Endothelial cell of umbilical vein (primary cell): Measurements from ENCODE around the gene UBASH3A. TPM values are rescaled to one million over a fixed set of nuclear protein-coding genes. Genes with fewer than 3 reads are reported as not detected.

Experiments
- BruUV-seq: library from RNA; stranded (reverse); fragments of 400-500 nt; replicated peaks from 2 replicates; lab custom pipeline; 2021; lab: Mats Ljungman, UMichigan
- CTCF ChIA-PET: fragments of 300-600, 350-600 bp; sonication (Branson Sonifier 250); formaldehyde crosslinking; loops from one replicate; lab custom pipeline; 2021; ENCODE audit warnings: antibody characterized with exemption, inconsistent platforms; lab: Charles Lee
- POLR2A ChIA-PET: fragments of 300-600, 350-600 bp; sonication (Branson Sonifier 250); formaldehyde crosslinking; loops from one replicate; lab custom pipeline; 2021; ENCODE audit warnings: antibody characterized with exemption, inconsistent platforms; lab: Charles Lee
- DNase-seq: peaks from one replicate; pipeline ENCODE4 v3.0.0-alpha.2; 2011; ENCODE audit warnings: low read depth, low spot score
- FAIRE-seq: peaks from 2 replicates; lab custom pipeline; 2011; peaks lifted over from hg19 to GRCh38; lab: Jason Lieb, UNC
- H2AFZ ChIP-seq: 2 replicates; pipeline ENCODE4 v1.6.0; 2012; ENCODE audit warnings: low read depth, low read length, control low read depth, inconsistent platforms
- H3K27ac ChIP-seq: 2 replicates; pipeline ENCODE4 v1.5.1; 2011; ENCODE audit warnings: low read depth, mild to moderate bottlenecking, control low read depth, low read length, moderate library complexity; ENCODE audit not compliant: insufficient read depth
- H3K27me3 ChIP-seq, 2 experiments: 2 replicates each; pipeline versions ENCODE4 v1.6.0 to v1.6.1; 2011; ENCODE audit warnings: low read length in 2 of 2, mixed read lengths in 1 of 2; ENCODE audit not compliant: control insufficient read depth in 2 of 2, insufficient read depth in 2 of 2
- H3K36me3 ChIP-seq, 2 experiments: 2 replicates in 1 of 2; 3 replicates in 1 of 2; pipeline ENCODE4 v1.5.1; 2011; ENCODE audit warnings: low read length in 2 of 2, mild to moderate bottlenecking in 1 of 2, moderate library complexity in 1 of 2; ENCODE audit not compliant: control insufficient read depth in 2 of 2, insufficient read depth in 2 of 2; ENCODE audit errors: extremely low read depth in 1 of 2
- H3K4me1 ChIP-seq: 3 replicates; pipeline ENCODE4 v1.5.1; 2011; ENCODE audit warnings: mild to moderate bottlenecking, low read length; ENCODE audit not compliant: control insufficient read depth, insufficient read depth; ENCODE audit errors: extremely low read depth
- H3K4me2 ChIP-seq: 2 replicates; pipeline ENCODE4 v1.6.1; 2011; ENCODE audit warnings: low read length, control low read depth, mixed read lengths; ENCODE audit not compliant: insufficient read depth
- H3K4me3 ChIP-seq, 3 experiments: fragments of 200-600 bp in 1 of 3; sonication (generic), shearing (Covaris generic) in 1 of 3; replicated peaks in 1 of 3; 2 replicates each; pipeline ENCODE4 v1.5.1; 2011 to 2016; ENCODE audit warnings: control low read depth in 3 of 3, low read length in 3 of 3, mild to moderate bottlenecking in 2 of 3, inconsistent platforms in 1 of 3, low read depth in 1 of 3, moderate library complexity in 1 of 3; ENCODE audit not compliant: insufficient read depth in 1 of 3
- H3K79me2 ChIP-seq: 2 replicates; pipeline ENCODE4 v1.6.0; 2012; ENCODE audit warnings: low read length, inconsistent platforms; ENCODE audit not compliant: control insufficient read depth, insufficient read depth
- H3K9ac ChIP-seq: replicated peaks from 2 replicates; pipeline ENCODE3; 2011; ENCODE audit warnings: low read length, control low read depth; ENCODE audit not compliant: insufficient read depth; ENCODE audit errors: extremely low read depth
- H3K9me1 ChIP-seq: replicated peaks from 3 replicates; pipeline ENCODE4 v1.6.0; 2011; ENCODE audit warnings: mild to moderate bottlenecking, low read length; ENCODE audit not compliant: control insufficient read depth, insufficient read depth; ENCODE audit errors: extremely low read depth
- H3K9me3 ChIP-seq: replicated peaks from 2 replicates; pipeline ENCODE4 v1.5.1; 2012; ENCODE audit warnings: low read length, inconsistent platforms; ENCODE audit not compliant: control insufficient read depth, insufficient read depth
- H4K20me1 ChIP-seq: replicated peaks from 2 replicates; pipeline ENCODE3; 2011; ENCODE audit warnings: mild to moderate bottlenecking, low read length; ENCODE audit not compliant: control insufficient read depth, insufficient read depth; ENCODE audit errors: extremely low read depth
- EZH2 ChIP-seq: IDR thresholded peaks from 2 replicates; pipeline ENCODE4 v1.6.1; 2012; ENCODE audit warnings: borderline replicate concordance, low read depth, mild to moderate bottlenecking, moderate library complexity, low read length, inconsistent platforms; ENCODE audit not compliant: severe bottlenecking
- FOS ChIP-seq: IDR thresholded peaks from 2 replicates; pipeline ENCODE4 v1.6.1; 2011; ENCODE audit warnings: mild to moderate bottlenecking, low read length, moderate library complexity, borderline replicate concordance; ENCODE audit not compliant: insufficient read depth
- GATA2 ChIP-seq: IDR thresholded peaks from 2 replicates; pipeline ENCODE4 v1.7.0; 2011; ENCODE audit warnings: low read depth, mild to moderate bottlenecking, moderate library complexity, mixed read lengths, low read length; ENCODE audit not compliant: insufficient read length, insufficient read depth
- JUN ChIP-seq: IDR thresholded peaks from 2 replicates; pipeline ENCODE4 v1.6.1; 2011; ENCODE audit warnings: borderline replicate concordance, low read depth; ENCODE audit not compliant: insufficient read length, insufficient read depth
- MAX ChIP-seq: IDR thresholded peaks from 2 replicates; pipeline ENCODE4 v1.6.1; 2011; ENCODE audit not compliant: insufficient read depth, insufficient read length
- MYC ChIP-seq: IDR thresholded peaks from one replicate; pipeline ENCODE4 v1.6.1; 2011; ENCODE audit warnings: mild to moderate bottlenecking, low read depth, low read length
- POLR2A ChIP-seq: IDR thresholded peaks from 2 replicates; pipeline ENCODE4 v1.6.1; 2012; ENCODE audit warnings: low read depth, mild to moderate bottlenecking, control low read depth, low read length
- POLR2AphosphoS5 ChIP-seq: IDR thresholded peaks from 2 replicates; pipeline ENCODE4 v1.6.1; 2012; ENCODE audit warnings: low read depth, mild to moderate bottlenecking, control low read depth, low read length, moderate library complexity; ENCODE audit not compliant: insufficient read depth
- dilution Hi-C: fragments of 300-500 bp; cut with MboI; formaldehyde crosslinking; loops from one replicate; pipeline ENCODE4 v1.15.0; 2019; ENCODE audit warnings: low sequenced_read_pairs; ENCODE audit not compliant: extremely low pct_ligation_motif_present
- intact Hi-C: fragments of 100-400 bp; cut with micrococcal nuclease; formaldehyde crosslinking; loops from one replicate; pipeline ENCODE4 v1.10.0; 2022
- polyA plus RNA-seq, 4 experiments: library from polyadenylated mRNA; depleted of rRNA in 3 of 4; stranded (reverse) in 3 of 4; unstranded in 1 of 4; fragments of >200 nt; gene quantifications; 2 replicates each; pipeline versions ENCODE4 v1.2.1 to v1.2.3, GENCODE V29; 2011 to 2012; ENCODE audit warnings: missing spikeins in 1 of 4
- total RNA-seq: library from RNA; stranded (reverse); gene quantifications from 2 replicates; pipeline ENCODE4 v1.2.3, GENCODE V29; 2021
- TF ChIP-seq, protein P1 (sequence below), 2 donors: IDR thresholded peaks; 1 replicate in 1 of 2; 2 replicates in 1 of 2; pipeline ENCODE4 v1.5.1; 2011; ENCODE audit warnings: low read length in 2 of 2, mild to moderate bottlenecking in 2 of 2, moderate library complexity in 2 of 2, control low read depth in 1 of 2, inconsistent platforms in 1 of 2, low read depth in 1 of 2; ENCODE audit not compliant: insufficient read depth in 1 of 2; ENCODE audit errors: extremely low read depth in 1 of 2

Gene UBASH3A
- total and polyA plus RNA-seq, 2 donors (not counting 3 experiments of a cell fraction or from before 2014, with no cell fraction given): not detected

DNA sequence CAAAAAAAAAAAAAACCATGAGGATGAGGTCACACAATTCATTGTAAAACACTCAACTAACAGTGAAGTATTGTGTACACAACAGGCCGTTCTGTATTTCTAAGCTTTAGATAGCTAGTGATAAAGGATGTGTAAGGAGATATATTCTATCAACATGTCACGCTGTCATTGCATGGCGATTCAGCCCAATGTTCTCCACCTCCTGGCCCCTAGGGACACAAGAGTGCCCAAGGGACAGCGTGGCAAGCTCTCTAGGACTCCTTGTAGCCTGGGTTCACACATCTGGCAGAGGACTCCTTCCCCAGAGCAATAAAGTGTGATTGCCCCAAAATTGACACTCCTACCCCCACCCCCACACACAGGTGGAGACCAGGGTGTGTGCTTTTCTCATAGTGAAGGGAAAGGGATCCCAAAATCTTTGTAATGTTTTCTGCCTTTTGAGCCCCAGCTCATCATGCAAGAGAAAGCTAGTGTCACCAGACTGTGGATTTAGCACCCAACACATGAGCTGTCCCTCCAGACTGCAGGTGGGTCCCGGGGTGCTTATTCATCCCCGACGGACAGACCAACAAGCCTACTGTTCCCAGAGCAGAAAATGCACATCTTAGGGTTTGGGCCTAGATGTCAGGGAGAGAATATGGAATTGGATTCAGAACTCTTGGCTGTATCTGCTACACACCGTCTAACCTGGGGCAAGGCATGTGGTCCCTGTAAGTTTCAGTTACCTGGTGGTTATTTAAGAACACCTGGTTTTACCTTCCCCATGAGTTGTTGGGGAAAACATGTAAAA is 19.4 kb upstream of the UBASH3A start:
- ChIA-PET CTCF (no interaction called here), POLR2A (no interaction called here)
- dilution Hi-C loops (no loop called here), intact Hi-C loops (no loop called here)
- no peak overlapping the region for H3K4me2 ChIP-seq
- peaks cover 2% of the 10 kb centered on the region in 2 experiments for H3K27me3 ChIP-seq
- no peaks in the 10 kb centered on the region for H3K4me1 ChIP-seq
- H3K27ac ChIP-seq: no peak overlapping the region
- H3K36me3 ChIP-seq: no peaks in the 10 kb centered on the region
- no peak overlapping the region for H3K9ac ChIP-seq
- no peaks in the 10 kb centered on the region for H3K9me1 ChIP-seq
- H3K9me3 ChIP-seq: no peaks in the 10 kb centered on the region
- TF ChIP-seq EZH2: no peak
- no peak for TF ChIP-seq MAX
- TF ChIP-seq FOS: no peak
- TF ChIP-seq MYC: no peak
- no peak for TF ChIP-seq GATA2
- TF ChIP-seq, protein P1, sequence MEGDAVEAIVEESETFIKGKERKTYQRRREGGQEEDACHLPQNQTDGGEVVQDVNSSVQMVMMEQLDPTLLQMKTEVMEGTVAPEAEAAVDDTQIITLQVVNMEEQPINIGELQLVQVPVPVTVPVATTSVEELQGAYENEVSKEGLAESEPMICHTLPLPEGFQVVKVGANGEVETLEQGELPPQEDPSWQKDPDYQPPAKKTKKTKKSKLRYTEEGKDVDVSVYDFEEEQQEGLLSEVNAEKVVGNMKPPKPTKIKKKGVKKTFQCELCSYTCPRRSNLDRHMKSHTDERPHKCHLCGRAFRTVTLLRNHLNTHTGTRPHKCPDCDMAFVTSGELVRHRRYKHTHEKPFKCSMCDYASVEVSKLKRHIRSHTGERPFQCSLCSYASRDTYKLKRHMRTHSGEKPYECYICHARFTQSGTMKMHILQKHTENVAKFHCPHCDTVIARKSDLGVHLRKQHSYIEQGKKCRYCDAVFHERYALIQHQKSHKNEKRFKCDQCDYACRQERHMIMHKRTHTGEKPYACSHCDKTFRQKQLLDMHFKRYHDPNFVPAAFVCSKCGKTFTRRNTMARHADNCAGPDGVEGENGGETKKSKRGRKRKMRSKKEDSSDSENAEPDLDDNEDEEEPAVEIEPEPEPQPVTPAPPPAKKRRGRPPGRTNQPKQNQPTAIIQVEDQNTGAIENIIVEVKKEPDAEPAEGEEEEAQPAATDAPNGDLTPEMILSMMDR (IDR thresholded peaks at IDR 0.05; ENCODE audit: extremely low read depth in 1 of 2, insufficient read depth in 1 of 2, low read depth in 1 of 2, low read length in 2 of 2): no peak
- TF ChIP-seq POLR2A: no peak
- TF ChIP-seq JUN: no peak
- TF ChIP-seq POLR2AphosphoS5: no peak
- no peaks in the 10 kb centered on the region for H4K20me1 ChIP-seq
- no peak overlapping the region for H3K4me3 ChIP-seq
- FAIRE-seq: no peak
- no peaks in the 10 kb centered on the region for H3K79me2 ChIP-seq
- no TSS peak for BruUV-seq
- no peak for DNase-seq
- H2AFZ ChIP-seq: no peak overlapping the region
